Pancreas (tissue), 10 donors: ENCODE measurements around the gene ACTBL2. TPM values are rescaled to one million over a fixed set of nuclear protein-coding genes. Genes with fewer than 3 reads are reported as not detected.
A peak's percentile ranks its signal among the peaks of the same experiment; 100 is the strongest.

Source experiments
- ATAC-seq, 4 donors: fragments of 200-7000 bp; cut with Tn5 transposase; one replicate each; pipeline versions ENCODE4 v1.8.0 to v1.9.1; 2020; ENCODE audit warnings: mild to moderate bottlenecking in 4 of 4, moderate library complexity in 4 of 4
- DNase-seq, 6 donors: peaks; one replicate each; pipeline ENCODE4 v3.0.0-alpha.2; 2020
- FAIRE-seq: peaks from 2 replicates; lab custom pipeline; 2012; peaks lifted over from hg19 to GRCh38; lab: Jason Lieb, UNC
- H3K27ac ChIP-seq, 4 donors: fragments of 200-600 bp; sonication (generic); 1 replicate in 3 of 4; 2 replicates in 1 of 4; pipeline versions ENCODE4 v1.5.0 to v1.8.0; 2020
- H3K27me3 ChIP-seq, 4 donors: fragments of 200-600 bp; one replicate each; pipeline ENCODE4 v1.8.0; 2021
- H3K36me3 ChIP-seq, 3 donors: fragments of 200-600 bp; sonication (generic) in 1 of 3; one replicate each; pipeline versions ENCODE4 v1.5.0 to v1.8.0; 2020 to 2021
- H3K4me1 ChIP-seq, 3 donors: fragments of 200-600 bp; one replicate each; pipeline ENCODE4 v1.8.0; 2021
- H3K4me3 ChIP-seq, 4 donors: fragments of 200-600 bp; sonication (generic) in 2 of 4; one replicate each; pipeline versions ENCODE4 v1.5.0 to v1.8.0; 2020 to 2021
- H3K9me3 ChIP-seq, 4 donors: fragments of 200-600 bp; one replicate each; pipeline ENCODE4 v1.8.0; 2021
- CTCF ChIP-seq, 4 donors: fragments of 200-600 bp; sonication (generic) in 3 of 4; IDR thresholded peaks; one replicate each; pipeline versions ENCODE4 v1.5.0 to v1.8.0; 2021; ENCODE audit warnings: antibody characterized with exemption in 4 of 4
- WGBS, 2 donors: extraction: QIAGEN DNeasy Blood & Tissue Kit; methylation state at CpG; one replicate each; pipeline ENCODE4 v1.1.7; 2013; 5-methylcytosine and 5-hydroxymethylcytosine counted together
- intact Hi-C, 3 donors: fragments of 100-400 bp; cut with DNase I; formaldehyde crosslinking; loops; one replicate each; pipeline versions ENCODE4 v1.11.1 to v1.14.2; 2022
- polyA plus RNA-seq, 2 donors: library from polyadenylated mRNA; stranded (reverse); fragments of 200-250 nt; gene quantifications; one replicate each; pipeline ENCODE4 v1.2.3, GENCODE V29; 2013
- total RNA-seq, 6 donors: library from RNA; stranded (reverse); fragmentation: NEBNext Ultra II Directional in 4 of 6; extraction: Animal tissue kit (Norgen Biotek cat#: 25700) in 4 of 6; gene quantifications; one replicate each; pipeline versions ENCODE4 v1.2.1 to v1.2.4, GENCODE V29; 2021 to 2023
- donor health status: healthy with polysubstance abuse.
- donor health status: DM: no; HTN: no; CAD: no; lungs with moderate emphysema.
- donor health status: DM: no; HTN: no; CAD: no.
- donor health status: control.
- donor health status: control.
- donor health status: Bipolar disorder and iron deficiency.
- donor health status: DM: yes; HTN: yes; CAD: no.
- donor health status: DM: no; HTN: no; CAD: no.
- donor health status: DM: no; HTN: no; CAD: no.
- donor health status: DM: yes; HTN: yes; CAD: no.

The ACTBL2 gene
- total and polyA plus RNA-seq, 8 donors = 0.06 to 0.37 (median 0.12) TPM; not detected in 5

GRCh38 chr5:57436586-57436985 lies 46.0 kb downstream of the ACTBL2 start:
- WGBS, 2 donors = 62 to 73% methylated on average over 1 of the region's 1 CpG
- TF ChIP-seq CTCF (IDR thresholded peaks at IDR 0.05) = no peak
- ATAC-seq (peak in 1 of 4 donors; percentile 2), DNase-seq (no peak), FAIRE-seq (no peak)
- Histone ChIP-seq H3K27me3 (no peaks in the 10 kb centered on the region), H3K4me1 (peaks cover 20 to 31% (median 25%) of the 10 kb centered on the region in 3 donors), H3K9me3 (no peaks in the 10 kb centered on the region), H3K36me3 (no peaks in the 10 kb centered on the region), H3K4me3 (no peak overlapping the region), H3K27ac (peak overlapping the region; percentile 10 to 92 (median 67))
- intact Hi-C loops = no loop called here

GRCh38 chr5:57435701-57436134 lies 46.9 kb downstream of the ACTBL2 start:
- no peaks in the 10 kb centered on the region for H3K27me3 ChIP-seq
- H3K4me1 ChIP-seq = peaks cover 20 to 31% (median 25%) of the 10 kb centered on the region in 3 donors
- H3K9me3 ChIP-seq = no peaks in the 10 kb centered on the region
- no peak for FAIRE-seq
- intact Hi-C loops = no loop called here
- ATAC-seq = peak; percentile 88 to 94 (median 92)
- peak in 3 of 6 donors; percentile 36 to 64 (median 37) for DNase-seq
- H3K36me3 ChIP-seq = no peaks in the 10 kb centered on the region
- no peak overlapping the region for H3K4me3 ChIP-seq
- WGBS, 2 donors = 8% methylated on average over 2 of the region's 2 CpGs
- H3K27ac ChIP-seq = peak overlapping the region; percentile 10 to 92 (median 67)
- TF ChIP-seq CTCF (IDR thresholded peaks at IDR 0.05) = no peak

- FAIRE-seq = no peak
- TF ChIP-seq CTCF (IDR thresholded peaks at IDR 0.05) = no peak
- Histone ChIP-seq H3K36me3 (no peaks in the 10 kb centered on the region), H3K9me3 (no peaks in the 10 kb centered on the region), H3K4me1 (peaks cover 20 to 31% (median 25%) of the 10 kb centered on the region in 3 donors), H3K27ac (peak overlapping the region in 2 of 4 donors; percentile 91 to 92), H3K27me3 (no peaks in the 10 kb centered on the region), H3K4me3 (no peak overlapping the region)
- 48 to 68% methylated on average over 3 of the region's 3 CpGs for WGBS, 2 donors
- DNase-seq = no peak
- ATAC-seq = no peak
- intact Hi-C loops = no loop called here
These were observed 47.9 kb downstream of the ACTBL2 start for GRCh38 chr5:57434683-57435082.

GRCh38 chr5:57434227-57434640 lies 48.4 kb downstream of the ACTBL2 start:
- intact Hi-C loops = no loop called here
- 18 to 21% methylated on average over 2 of the region's 2 CpGs for WGBS, 2 donors
- H3K9me3 ChIP-seq = no peaks in the 10 kb centered on the region
- peak overlapping the region in 2 of 4 donors; percentile 91 to 92 for H3K27ac ChIP-seq
- DNase-seq = peak in 2 of 6 donors; percentile 19 to 54
- no peak for FAIRE-seq
- no peaks in the 10 kb centered on the region for H3K27me3 ChIP-seq
- peak in 2 of 4 donors; percentile 8 to 31 for ATAC-seq
- no peak for TF ChIP-seq CTCF (IDR thresholded peaks at IDR 0.05)
- peaks cover 20 to 31% (median 25%) of the 10 kb centered on the region in 3 donors for H3K4me1 ChIP-seq
- no peaks in the 10 kb centered on the region for H3K36me3 ChIP-seq
- H3K4me3 ChIP-seq = no peak overlapping the region

GRCh38 chr5:57432876-57433275 lies 49.7 kb downstream of the ACTBL2 start:
- H3K9me3 ChIP-seq = no peaks in the 10 kb centered on the region
- intact Hi-C loops = no loop called here
- H3K27ac ChIP-seq = no peak overlapping the region
- TF ChIP-seq CTCF (IDR thresholded peaks at IDR 0.05) = no peak
- no peak for ATAC-seq
- 81 to 94% methylated on average over 2 of the region's 2 CpGs for WGBS, 2 donors
- no peak for FAIRE-seq
- H3K4me1 ChIP-seq = peaks cover 20 to 31% (median 25%) of the 10 kb centered on the region in 3 donors
- DNase-seq = no peak
- H3K27me3 ChIP-seq = no peaks in the 10 kb centered on the region
- no peaks in the 10 kb centered on the region for H3K36me3 ChIP-seq
- no peak overlapping the region for H3K4me3 ChIP-seq
